Sciatic nerve (tissue), 2 donors: Measurements from ENCODE around the gene BRSK2. TPM values are rescaled to one million over a fixed set of nuclear protein-coding genes. Genes with fewer than 3 reads are reported as not detected.

Experiments used
- ATAC-seq: fragments of 200-7000 bp; cut with Tn5 transposase; one replicate; pipeline ENCODE4 v1.9.1; 2020; ENCODE audit warnings: mild to moderate bottlenecking, moderate library complexity
- DNase-seq: peaks from one replicate; pipeline ENCODE4 v3.0.0-alpha.2; 2020; ENCODE audit warnings: low spot score
- intact Hi-C: fragments of 100-400 bp; cut with DNase I; formaldehyde crosslinking; loops from one replicate; pipeline ENCODE4 v1.14.2; 2022
- total RNA-seq: library from RNA; stranded (reverse); fragmentation: NEBNext Ultra II Directional; extraction: Animal tissue kit (Norgen Biotek cat#: 25700); gene quantifications from one replicate; pipeline ENCODE4 v1.2.1, GENCODE V29; 2021
- donor health status: DM: no; HTN: no; CAD: no.
- donor health status: DM: no; HTN: no; CAD: no.

The BRSK2 gene
- total RNA-seq, 1 donor from 2014 or later: 7.4 TPM

- DNase-seq: no peak
- no peak for ATAC-seq
- intact Hi-C loops: no loop called here
Measured at GRCh38 chr11:1456596-1457325, 67.0 kb downstream of the BRSK2 start.

- DNase-seq: no peak
- no peak for ATAC-seq
- intact Hi-C loops: no loop called here
Measured at GRCh38 chr11:1457326-1457680, 67.6 kb downstream of the BRSK2 start.

GRCh38 chr11:1457856-1458255, 68.1 kb downstream of the BRSK2 start:
- ATAC-seq (no peak), DNase-seq (no peak)
- intact Hi-C loops: no loop called here

DNA sequence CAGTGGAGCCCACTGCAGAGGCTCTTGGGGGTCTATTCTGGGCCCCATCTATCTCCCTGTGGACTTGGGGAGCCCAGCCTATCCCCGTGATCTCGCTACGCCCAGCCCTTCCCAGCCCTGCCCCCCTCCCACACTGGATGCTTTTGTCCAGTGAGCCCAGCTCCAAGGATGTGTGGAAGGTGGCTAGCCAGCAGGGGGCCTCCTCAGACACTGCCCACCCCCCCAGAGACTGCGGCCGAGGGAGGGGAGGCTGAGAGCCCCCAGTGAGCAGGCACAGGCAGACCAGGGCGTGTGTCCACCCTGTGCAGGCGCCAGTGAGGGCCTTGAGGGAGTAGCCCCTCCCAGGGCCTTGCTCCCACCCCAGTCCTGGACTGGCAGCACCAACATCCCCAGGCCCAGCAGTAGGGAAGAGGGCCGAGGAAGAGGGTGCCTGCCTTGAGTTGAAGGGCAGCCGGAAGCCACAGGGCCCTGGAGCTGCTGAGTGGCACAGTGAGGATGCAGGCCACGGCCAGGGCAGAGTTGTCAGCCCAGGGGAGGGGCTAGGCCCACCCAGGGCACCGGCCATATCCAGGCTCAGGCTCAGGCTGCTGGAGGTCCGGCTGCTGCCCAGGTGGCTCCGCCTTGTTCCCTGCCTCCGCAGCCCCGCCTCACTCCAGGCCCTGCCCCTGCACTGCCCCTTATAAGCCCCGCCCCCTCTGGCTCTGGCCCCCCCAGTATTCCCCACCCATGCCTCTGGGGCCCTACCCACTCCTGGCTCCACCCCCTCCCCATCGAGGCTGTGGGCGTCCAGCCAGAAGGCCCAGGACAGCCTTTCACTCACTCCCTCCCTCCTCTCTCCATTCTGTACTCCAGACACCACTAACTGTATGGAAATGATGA, 68.8 kb downstream of the BRSK2 start:
- DNase-seq: peak; percentile 90
- intact Hi-C loops: no loop called here
- ATAC-seq: peak; percentile 86

DNA sequence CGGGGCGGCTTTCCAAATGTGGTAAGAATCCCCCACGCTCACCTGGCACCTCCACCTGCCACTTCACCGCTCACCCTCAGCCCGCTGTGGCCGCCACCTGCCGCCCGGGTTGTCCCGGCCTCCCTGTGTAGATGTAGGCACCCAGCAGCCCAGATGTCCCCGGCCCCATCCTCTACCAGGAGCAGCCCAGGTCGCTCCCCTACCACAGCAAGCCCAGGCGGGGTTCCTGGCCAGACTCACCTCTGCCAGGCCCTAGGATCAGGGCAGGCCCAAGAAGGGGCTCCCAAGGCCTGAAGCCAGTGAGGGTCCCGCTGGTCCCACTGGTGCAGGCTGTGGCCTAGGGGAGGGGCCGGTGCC, 69.5 kb downstream of the BRSK2 start:
- ATAC-seq (peak; percentile 7), DNase-seq (no peak)
- intact Hi-C loops: no loop called here

- DNase-seq: no peak
- ATAC-seq: peak; percentile 3
- intact Hi-C loops: no loop called here
Measured at GRCh38 chr11:1459764-1460395, 70.1 kb downstream of the BRSK2 start.

DNA sequence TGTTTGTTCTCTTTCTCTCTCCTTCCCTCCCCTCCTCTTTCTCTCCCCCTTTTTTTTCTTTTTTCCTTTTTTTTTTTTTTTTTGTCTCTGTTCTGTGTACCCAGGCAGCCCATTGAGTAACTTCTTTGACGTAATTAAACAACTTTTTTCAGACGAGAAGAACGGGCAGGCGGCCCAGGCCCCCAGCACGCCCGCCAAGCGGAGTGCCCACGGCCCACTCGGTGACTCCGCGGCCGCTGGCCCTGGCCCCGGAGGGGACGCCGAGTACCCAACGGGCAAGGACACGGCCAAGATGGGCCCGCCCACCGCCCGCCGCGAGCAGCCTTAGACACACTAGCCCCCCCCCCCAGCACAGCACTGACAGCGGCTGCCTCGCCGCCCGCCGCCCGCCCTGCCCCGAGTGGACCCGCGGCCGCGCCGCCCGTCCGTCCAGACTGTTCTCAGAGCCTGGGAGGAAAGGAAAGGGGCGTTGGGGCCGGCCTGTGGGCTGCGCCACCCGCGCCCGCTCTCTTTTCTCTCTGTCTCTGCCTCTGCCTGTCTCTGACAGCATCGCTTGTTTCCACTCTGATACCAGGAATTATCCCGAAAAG, 70.8 kb downstream of the BRSK2 start:
- intact Hi-C loops: no loop called here
- ATAC-seq (peak; percentile 63), DNase-seq (peak; percentile 78)

DNA sequence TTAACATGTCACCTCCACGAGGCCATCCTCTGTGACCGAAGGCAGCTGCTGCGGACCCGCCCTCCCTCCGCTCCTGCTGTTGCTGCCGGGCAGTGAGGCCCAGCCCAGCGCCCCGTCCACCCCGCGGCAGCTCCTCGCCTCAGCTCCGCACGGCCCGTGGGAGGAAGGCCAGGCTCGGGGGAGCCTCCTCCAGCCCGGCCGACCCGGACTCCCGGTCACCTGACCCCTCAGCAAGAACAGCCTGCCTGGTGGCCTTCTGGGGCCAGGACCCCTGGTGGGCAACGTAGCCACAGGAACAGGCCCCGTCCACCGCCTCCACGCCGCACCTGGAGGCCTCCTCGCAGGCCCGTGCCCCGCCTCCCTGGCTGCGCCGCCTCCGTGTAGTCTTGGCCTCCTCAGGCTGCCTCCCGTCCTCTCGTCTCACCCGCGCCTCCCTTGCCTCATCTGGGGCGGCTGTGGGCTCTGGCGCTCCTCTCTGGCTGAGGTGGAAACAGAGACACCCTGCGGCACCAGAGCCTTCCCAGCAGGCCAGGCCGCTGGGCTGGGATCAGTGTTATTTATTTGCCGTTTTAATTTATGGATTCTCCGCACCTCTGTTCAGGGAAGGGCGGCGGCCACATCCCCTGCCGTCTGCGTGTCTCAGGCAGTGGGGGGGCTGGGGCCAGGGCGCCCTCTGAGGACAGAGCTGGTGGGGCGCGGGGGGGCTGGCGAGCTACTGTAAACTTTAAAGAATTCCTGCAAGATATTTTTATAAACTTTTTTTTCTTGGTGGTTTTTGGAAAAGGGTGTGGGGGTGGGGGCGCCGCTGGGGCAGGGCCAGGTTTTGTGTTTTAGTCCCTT, 71.5 kb downstream of the BRSK2 start:
- ATAC-seq (no peak), DNase-seq (no peak)
- intact Hi-C loops: no loop called here

DNA sequence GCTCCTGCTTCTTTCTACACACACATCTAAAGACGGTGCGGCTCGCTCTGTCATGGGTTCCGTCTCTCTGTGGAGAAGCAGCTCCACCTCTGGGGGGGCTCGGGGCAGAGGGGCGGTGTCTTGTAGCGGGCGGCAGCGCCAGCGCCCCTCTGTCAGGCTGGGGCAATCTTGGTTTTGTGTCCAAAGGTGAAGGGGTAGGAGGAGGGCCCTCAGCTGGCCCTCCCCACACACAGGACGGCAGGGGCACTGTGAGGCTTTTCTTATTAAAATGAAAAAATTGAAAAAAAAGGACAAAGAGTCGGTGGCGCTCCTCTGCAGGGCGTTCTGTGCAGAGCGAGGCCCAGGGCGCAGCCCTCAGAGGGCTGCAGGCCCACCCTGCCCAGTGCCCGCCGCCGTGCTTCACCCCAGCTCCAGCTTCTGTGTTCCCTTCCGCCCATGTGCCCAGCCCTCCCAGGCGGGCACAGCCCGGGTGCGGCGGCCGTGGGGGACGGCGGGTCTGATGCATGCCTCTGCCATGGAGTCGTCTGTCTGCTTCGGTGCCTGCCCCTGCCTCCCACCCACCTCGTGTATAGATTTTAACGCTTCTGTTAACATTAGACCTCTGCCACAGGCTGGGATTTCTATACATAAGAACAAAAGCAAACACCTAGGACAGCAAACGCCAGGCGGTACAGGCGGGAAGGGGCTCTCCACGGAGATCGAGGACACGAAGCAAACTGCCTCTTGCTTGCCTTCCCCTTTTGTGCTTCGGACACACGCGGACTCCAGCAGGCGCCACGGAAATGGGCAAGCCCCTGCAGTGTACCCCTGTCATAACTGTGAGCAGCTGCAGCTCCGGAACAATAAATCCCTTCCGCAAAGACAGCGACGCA, 72.3 kb downstream of the BRSK2 start:
- DNase-seq (no peak), ATAC-seq (no peak)
- intact Hi-C loops: no loop called here

DNA sequence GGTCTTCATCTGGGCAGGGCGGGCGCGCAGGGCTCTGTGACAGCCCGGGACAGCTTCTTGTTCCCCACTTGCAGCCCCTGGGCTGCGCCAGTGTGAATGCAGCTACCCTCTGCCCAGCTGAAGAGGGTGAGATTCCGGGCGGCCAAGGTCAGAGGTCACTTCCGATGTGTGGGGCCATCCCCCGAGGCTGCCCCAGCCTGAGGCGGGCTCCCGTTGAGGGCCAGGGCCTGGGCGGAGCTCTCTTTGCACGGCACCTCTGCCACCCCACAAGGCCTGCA, 72.9 kb downstream of the BRSK2 start:
- intact Hi-C loops: no loop called here
- ATAC-seq (no peak), DNase-seq (no peak)

DNA sequence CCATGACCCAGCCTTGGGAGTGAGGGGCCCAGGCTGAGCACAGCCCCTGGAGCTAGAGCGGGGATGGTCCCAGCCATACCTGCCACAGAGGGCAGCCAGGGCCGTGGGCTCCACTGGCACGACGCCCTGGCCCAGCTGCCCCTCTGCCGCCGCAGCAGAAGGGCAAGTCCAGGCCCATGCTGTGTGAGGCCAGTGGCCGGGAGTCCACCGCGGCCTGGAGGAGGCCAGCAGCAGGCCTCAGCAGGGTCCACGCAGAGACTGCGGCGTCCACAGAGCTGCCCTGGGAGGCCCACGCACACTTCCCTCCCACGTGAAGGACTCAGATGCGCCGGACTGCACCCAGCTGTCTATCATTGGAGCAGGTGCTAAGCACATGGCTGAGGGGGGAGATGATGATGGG, 73.3 kb downstream of the BRSK2 start:
- no peak for DNase-seq
- intact Hi-C loops: no loop called here
- no peak for ATAC-seq

GRCh38 chr11:1466784-1467183, 77.0 kb downstream of the BRSK2 start:
- no peak for ATAC-seq
- no peak for DNase-seq
- intact Hi-C loops: no loop called here

DNA sequence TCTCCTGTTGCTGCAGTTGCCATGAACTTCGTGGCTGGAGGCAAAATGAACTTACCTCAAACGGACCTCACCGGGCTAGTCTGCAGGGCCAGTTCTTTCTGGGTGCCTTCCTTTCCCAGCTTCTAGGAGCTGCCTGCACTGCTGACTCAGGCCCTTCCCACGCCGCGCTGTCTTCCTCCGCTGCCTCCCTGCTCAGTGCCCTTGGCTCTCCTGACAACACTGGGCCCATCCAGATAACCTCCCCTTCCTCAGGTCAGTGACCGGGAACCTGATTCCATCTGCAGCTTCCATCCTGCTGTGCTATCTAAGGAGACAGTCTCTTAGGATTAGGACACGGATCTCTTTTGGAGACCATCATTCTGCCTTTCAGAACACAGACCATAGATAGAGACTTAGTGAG, 77.5 kb downstream of the BRSK2 start:
- intact Hi-C loops: no loop called here
- DNase-seq (no peak), ATAC-seq (no peak)

DNA sequence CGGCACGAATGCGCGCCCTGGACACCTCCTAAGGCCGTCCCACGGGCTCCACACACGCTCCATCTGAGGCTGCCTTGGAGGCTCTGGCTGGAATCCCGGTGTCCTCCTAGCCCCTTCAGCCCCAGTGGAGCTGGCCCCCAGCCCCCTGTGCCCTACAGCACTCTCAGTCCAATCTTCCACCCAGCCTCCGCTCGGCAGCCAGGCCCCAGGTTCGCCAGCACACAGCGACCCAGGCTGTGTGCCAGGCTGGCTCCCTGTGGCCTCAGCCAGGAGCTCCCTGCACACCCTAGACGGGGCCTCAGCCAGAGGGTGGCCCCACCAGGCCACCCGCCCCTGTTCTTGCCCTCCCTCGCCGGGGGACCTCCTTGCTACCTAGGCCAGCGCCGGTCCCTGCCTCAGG, 78.3 kb downstream of the BRSK2 start:
- ATAC-seq: no peak
- intact Hi-C loops: no loop called here
- DNase-seq: no peak

- ATAC-seq (no peak), DNase-seq (no peak)
- intact Hi-C loops: no loop called here
Measured at GRCh38 chr11:1468473-1469066, 78.8 kb downstream of the BRSK2 start.

GRCh38 chr11:1469287-1469910, 79.7 kb downstream of the BRSK2 start:
- ATAC-seq: no peak
- intact Hi-C loops: no loop called here
- DNase-seq: no peak

- ATAC-seq: no peak
- no peak for DNase-seq
- intact Hi-C loops: no loop called here
Measured at GRCh38 chr11:1469911-1470680, 80.4 kb downstream of the BRSK2 start.
